NCI-H1436 (cell line): ENCODE measurements around the gene GABBR2.

Experiments used
- DNase-seq: peaks from one replicate; lab custom pipeline; 2025; lab: John Stamatoyannopoulos, UW

Gene GABBR2

DNA sequence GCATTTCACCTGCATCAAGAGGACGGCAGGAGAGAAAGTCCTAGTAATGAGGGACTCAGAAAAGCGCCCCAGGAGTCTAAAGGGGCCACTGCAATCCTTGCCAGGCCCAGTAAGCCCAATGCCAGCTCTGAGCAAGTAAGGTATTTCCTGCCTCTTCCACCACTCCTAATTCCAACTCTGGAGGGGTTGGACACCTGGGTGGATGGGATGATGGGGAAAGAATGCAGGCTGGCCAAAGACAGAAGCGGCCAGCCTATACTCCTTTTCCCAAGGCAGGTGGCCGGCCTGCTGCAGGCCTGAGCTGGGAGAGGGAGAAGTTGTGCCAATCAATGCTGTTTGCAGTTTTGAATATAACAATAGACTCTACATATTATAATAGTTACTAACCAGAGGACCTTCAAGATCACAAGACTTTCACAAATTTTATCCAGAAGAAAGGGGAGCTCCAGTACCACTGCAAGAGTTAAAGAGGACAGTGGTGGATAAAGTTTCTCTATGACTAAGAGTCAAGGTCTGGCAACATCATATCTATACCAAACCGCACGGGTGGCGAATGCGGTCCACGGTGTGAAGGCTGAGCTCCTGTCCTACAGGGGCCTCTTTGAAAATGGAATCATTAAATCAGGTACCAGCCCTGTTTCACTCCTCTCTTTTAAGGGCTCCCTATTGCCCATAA, 338.3 kb downstream of the GABBR2 start:
- DNase-seq: no peak

DNA sequence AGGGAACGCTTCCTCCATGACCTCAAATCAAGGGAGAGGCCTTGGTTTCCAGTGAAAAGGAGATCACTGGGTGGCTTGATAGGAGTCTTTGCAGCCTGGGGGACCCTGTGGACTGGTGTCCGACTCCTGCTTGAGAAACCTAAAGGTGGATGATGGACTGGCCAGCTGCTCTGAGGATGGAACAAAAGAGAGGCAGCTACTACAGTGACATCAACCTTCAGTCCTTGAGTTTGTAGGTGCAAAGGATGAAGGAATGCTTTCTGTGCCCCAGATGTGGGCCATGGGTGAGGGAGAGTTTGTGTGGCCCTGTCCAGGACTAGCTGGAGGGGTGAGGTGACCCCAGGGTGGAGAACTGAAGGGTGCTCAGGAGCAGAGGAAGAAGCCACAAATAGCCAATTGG, 338.8 kb downstream of the GABBR2 start:
- DNase-seq: no peak

DNA sequence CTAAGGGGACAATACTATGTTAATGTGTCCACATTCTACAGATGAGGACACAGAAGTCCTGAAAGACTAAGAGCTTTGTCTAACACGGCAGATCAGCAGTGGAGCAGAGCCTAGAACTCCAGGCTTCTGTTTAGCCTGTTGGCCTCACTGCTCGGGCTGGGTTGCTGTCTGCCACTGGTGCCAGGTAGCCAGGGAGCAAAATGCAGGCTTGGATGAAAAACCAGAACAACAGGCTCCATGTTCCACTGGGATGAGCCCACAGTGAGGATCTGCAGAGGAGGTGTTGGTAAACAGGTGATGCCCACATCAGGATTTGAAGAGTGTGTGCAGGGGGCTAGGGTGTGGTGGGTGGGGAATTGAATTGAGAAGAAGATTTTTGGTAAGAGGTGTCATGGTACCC, 339.3 kb downstream of the GABBR2 start:
- no peak for DNase-seq

DNA sequence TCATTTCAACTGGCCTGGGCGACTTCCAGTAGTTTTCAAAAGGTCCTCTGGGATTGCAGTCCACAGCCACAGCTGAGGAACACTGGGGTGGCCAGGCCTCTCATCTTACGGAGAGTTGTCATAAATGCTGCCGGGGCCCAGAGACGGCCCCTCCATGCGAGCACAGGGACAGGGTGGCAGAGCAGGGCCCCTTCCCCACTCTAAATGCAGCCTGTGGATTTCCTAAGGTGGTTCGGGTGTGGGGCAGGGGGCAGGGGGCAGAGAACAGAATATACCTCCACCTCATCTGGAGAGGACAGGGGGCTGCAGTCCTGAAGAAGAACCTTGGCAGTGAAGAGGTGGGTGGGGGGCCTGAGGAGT, 339.7 kb downstream of the GABBR2 start:
- no peak for DNase-seq

DNA sequence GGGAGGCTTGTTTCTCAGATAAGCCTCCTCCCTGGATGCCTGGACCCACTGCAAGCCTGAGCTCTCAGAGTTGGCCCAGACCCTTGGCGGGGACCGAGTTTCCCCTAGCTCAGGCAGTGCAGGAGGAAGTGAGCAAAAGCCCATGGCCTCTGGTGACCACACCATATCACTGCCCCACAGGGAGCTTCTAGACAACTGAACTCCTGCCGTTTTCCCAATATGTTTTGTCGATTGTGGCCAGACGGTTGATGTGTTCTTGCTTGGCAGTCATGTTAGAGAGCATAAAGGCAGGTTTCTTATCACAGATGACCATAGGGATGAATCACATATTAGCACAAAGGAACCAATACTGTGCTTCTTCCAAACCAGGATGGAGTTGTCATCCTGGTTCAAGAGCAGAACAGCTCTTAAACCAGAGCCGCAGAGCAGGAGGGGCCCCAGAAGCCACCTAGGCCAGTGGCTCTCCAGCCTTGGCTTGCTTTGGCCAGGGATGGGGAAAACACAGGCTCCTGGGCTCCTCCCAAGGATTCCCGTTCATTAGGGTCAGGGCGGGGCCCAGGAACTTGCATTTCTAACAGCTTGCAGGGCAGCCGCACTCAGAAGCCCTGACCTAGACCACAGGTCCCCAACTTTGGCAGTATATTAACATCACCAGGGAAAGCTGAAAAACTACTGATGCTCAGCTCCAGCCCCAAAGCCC, 340.2 kb downstream of the GABBR2 start:
- no peak for DNase-seq

DNA sequence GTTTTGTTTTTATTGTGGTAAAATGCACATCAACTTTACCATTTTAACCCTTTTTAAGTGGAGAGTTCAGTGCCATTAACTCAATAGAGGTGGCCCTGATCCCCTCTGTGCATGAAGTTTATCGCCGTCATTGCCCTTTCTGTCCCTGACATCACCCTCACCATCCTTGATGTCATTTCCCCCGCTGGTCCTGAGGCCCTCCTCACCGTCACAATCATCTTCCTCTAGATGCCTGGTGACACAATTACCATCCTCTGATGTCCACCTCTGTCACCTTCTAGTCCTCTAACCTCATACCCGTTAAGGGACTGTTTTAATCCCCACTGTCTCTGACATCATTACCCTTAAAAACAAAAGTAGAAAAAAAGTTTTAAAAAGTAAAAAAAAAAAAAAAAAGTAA, 340.8 kb downstream of the GABBR2 start:
- DNase-seq: no peak

DNA sequence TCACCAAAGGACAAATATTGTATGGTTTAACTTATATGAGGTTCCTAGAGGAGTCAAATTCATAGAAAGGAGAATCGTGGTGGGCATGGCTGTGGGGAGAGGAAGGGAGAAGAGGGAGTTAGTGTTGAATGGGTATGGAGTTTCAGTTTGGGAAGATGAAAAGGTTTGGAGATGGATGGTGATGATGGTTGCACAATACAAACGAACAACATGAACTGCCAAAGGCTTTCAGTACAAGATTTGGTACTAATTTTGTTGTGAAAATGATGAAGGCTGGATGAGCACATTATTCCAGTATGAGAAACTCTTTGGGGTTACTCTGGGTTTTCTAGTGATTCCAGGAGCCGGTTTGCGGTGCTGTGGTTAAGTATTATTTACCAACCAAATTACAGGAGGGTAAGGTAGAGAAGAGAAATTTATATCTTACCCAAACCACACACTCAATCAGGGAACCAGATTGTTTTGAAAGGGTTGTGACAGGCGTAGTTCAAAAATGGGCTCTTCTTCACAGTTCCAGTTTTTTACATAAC, 341.3 kb downstream of the GABBR2 start:
- no peak for DNase-seq

DNA sequence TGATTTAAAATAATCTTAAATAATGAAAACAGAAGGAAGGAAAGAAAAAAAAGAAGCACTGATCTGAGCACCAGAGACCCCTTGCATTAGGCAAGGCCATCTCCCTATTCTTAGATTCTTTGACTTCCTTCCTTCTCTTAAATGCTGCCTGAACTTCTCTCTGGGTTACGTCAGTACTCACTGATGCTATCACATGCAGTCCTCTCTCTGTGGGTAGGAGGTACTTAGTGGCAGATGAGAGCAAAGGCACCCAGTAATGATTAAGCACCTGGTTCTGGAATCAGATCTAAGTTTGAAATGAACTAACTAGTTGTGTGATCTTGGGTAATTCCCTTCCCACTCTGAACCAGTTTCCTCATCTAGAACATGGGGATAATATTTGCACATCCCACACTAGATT, 343.0 kb downstream of the GABBR2 start:
- no peak for DNase-seq

DNA sequence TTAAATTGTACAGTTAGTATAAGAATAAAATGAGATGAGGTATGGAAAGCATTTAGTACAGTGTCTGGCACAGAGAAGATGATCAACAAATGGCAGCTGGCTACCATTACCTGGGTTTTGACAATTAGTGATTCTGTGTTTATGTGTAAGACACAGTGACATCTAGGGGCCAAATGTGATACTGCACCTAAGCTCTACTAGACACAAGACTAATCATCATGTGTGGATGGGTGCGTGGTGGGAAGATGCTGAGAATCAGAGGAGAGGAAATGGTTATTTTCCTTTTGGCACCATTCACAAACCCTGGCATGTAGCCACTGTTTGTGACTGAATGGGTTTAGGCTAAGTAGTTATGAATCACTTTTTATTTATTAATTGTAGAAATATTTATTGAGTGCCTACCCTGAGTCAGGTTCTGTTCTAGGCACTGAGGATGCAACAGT, 343.5 kb downstream of the GABBR2 start:
- no peak for DNase-seq

DNA sequence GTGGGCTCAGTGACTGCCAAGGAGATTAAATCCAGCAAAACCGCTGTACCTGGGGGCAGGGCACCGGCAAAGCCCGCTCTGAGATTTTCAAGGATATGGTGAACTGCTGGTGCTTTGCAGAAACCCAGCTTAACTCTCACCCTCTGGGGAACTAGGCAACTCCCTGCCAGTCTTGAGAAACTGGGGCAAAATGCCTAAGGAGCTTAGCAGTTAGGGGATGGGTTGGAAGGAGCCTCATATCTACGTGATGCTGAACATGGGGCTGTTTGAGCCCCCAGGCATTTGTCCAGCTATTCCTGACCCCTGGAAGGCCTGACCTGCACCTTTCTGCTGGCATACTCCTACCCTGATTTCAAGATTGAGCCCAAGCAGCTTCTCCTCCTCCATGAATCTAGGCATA, 344.6 kb downstream of the GABBR2 start:
- no peak for DNase-seq

DNA sequence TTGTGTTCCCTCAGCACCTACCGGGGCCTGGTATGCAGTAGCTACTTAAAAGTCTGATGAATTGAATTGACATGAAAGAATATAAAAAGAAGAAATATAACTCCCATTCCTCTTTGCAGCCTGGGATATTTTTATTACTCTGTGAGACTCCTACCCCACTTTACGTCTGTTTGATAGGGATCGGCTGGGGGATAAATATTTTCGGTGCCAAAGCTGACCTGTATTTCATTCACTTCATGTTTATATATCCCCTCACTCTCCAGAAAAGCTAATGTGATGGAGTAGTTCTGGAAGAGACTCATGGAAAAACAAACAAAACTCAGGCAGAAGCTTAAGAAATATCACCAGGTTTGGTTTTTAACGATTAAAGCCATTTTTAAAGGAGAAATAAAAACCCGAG, 345.1 kb downstream of the GABBR2 start:
- no peak for DNase-seq

DNA sequence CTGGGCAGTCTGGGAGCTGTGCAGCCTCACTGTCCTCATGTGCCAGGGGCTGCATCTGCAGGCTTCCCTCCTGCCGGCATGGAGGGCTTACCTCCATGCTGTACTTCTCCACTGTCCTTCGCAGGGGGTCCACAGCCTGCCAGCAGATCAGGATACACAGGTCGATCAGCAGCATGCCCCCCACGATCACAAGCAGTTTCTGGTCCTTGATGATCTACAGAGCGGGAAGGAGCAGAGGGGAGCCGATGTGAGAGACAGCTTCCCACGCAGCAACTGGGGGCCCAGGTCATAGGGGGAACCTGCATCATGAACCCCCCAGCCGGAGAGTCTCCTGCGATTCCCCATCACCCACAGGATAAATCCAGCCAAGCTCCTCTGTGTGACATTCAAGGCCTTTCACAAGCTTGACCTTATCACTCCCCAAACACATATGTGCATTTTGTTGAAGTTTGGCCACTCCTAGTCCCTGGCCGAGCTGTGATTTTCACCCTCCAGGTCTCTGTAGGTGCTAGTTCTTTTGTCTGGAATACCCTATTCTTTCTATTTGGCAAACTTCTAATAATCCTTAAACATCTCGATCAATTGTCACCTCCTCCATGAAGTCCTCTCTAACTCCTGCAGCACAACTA, 346.0 kb downstream of the GABBR2 start:
- no peak for DNase-seq

DNA sequence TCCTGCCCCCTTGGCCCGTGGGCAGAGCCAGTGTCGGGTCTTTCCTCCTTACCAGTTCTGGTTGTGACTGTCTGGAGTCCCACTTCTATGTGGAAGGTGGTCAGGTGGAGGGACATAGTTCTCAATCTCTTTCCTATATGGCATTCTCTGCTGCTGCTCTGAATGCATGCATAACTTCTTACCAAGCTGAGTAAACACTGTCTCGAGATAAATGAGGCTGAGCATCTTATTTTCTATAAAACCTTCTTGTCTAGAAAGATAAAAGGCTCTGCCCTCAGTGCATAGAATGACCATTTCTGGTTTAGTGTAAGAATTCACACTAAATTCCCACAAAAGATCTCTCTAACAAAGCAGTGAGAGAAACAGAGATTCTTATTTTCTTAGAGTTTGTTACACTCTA, 347.1 kb downstream of the GABBR2 start:
- no peak for DNase-seq

DNA sequence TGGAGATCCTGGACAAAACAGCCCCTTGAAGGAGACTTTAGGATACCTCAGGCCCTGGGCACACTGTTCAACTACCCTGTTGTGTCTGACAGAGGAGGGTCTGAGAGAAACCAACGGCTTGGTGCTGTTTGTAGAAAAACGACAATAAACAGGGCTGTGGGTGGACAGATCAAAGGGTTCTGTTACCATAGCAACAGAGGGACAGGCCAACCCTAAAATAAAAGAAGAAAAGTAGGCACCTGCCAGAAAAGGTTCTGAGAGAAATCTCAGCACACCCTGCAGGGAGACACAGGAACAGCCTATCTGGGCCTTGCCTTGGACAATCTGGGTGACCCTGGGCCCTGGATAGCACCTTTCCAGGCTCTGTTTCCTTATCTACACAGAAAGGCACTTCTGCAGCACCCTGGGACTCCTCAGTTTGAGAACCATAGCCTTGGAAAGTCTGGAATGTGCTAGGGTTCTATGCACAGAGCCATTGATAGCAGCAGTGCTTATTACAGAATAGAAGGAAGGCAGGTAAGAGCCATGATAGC, 348.5 kb downstream of the GABBR2 start:
- no peak for DNase-seq

DNA sequence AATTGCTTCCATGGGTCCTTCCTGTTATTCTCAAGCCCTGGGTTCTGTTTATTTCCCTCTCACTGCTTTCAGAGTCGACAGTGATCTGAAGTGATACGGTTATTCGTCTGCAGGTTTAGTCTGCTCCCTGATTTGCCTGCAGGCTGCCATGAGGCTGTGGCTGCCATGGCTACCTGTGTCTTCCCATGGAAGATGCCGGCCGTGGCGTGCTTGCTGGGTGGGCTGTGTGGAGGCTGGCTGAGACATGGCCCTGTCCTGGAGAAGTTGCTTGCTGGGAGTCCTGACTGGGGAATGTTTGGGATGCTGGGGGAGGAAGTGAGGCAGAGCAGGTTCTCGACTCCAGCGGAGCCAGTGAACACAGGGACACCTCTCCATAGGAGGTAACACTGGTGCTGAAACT, 349.2 kb downstream of the GABBR2 start:
- no peak for DNase-seq

DNA sequence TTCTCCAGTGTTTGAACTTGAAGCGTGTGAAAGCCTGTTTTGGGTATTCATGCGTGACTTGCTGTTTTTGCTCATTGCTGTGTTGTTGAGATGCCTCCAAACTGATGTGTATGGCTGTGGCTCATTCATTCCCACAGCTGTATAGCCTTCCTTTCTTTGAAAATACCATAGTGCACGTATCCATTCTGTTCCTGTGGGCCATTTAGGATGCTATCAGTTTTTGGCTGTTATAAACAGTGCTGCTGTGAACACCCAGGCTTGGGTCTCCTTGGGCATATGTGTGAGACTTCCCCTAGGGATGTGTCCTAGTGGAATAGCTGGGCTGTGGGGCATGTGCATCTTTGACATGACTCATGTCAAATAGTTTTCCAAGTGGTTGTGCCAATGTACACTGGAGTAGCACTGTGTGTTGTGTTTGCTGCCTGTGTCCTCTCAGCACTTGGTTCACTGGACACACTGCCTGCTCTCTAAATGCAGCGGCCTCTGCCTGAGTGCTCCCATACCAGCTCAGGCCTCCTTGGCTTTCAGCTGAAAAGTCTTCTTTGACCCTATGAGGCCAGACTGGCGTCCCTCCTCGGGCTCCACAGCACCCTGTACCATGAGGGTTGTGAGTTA, 350.7 kb downstream of the GABBR2 start:
- no peak for DNase-seq

DNA sequence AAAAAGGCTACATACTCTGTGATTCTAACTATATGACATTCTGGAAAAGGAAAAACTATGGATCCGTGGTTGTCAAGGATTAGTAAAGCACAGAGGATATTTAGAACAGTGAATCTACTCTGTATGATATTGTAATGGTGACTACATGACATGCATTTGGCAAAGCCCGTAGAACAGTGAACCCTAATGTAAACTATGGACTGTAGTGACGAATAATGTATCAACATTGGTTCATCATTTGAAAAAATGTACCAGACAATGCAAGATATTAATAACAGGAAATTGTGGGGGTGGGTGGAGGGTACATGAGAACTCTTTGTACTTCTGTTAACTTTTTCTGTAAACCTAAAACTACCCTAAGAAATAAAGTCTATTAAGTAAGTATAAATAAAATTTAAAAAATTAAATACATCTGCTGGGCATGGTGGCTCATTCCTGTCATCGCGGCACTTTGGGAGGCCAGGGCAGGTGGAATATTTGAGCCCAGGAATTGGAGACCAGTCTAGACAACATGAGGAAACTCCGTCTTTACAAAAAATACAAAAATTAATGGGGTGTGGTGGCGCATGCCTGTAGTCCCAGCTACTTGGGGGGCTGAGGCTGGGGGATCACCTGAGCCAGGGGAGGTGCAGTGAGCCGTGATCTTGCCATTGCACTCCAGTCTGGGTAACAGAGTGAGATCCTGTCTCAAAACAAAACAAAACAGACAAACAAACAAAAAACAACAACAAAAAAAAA, 351.6 kb downstream of the GABBR2 start:
- DNase-seq: no peak

DNA sequence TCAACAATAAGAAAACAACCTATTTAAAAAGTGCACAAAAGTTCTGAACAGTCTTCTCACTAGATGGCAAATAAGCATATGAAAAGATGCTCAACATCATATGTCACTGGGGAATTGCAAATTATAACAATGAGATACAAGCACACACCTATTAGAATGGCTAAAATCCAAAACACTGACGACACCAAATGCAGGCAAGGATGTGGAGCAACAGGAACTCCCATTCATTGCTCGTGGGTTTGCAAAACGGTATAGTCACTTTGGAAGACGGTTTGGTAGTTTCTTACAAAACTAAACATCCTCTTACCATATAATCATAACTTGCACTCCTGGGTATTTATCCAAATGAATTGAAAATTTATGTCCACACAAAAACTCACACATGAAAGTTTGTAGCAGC, 352.4 kb downstream of the GABBR2 start:
- DNase-seq: no peak

DNA sequence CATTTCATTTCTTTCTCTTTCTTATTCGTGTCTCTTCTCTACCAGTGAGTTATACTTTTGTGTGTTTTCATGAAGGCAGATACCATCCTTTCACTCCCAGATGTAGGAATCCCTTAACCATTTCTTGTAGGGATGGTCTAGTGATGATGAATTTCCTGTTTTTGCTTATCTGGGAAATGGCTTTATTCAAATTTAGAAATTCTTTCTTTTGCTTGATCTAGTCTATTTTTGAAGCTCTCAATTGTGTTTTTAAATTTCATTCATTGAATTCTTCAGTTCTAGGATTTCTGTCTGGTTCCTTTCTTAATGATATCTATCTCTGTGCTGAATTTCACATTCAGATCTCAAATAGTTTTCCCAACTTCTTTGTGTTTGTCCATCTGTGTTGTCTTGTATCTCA, 357.4 kb downstream of the GABBR2 start:
- no peak for DNase-seq

DNA sequence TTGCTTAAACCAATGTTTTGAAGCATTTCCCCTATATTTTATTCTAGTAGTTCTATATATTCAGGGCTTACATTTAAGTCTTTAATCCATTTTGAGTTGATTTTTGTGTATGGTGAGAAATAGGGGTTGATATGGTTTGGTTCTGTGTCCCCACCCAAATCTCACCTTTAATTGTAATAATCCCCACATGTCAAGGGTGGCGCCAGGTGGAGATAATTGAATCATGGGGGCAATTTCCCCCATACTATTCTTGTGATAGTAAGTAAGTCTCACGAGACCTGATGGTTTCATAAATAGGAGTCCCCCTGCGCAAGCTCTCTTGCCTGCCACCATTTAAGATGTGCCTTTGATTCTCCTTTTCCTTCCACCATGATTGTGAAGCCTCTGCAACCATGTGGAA, 361.1 kb downstream of the GABBR2 start:
- no peak for DNase-seq

DNA sequence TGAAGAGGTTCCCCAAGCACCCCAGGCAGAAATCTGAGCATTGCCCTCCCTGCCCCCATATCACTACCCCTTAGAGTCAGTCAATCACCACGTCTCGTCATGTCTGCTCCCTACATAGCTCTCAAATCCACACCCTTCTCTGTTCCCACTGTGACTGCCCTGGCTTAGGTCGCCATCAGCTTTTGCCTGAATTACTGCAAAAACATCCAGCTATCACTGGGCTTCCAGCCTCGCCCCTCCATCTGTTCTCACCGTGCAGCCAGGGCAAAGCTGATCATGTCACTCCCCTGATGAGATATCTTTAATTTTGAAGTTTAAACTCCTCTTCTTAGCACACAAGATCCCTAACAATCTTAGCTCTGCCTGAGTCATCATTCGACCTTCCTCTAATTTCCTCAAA, 363.7 kb downstream of the GABBR2 start:
- no peak for DNase-seq

DNA sequence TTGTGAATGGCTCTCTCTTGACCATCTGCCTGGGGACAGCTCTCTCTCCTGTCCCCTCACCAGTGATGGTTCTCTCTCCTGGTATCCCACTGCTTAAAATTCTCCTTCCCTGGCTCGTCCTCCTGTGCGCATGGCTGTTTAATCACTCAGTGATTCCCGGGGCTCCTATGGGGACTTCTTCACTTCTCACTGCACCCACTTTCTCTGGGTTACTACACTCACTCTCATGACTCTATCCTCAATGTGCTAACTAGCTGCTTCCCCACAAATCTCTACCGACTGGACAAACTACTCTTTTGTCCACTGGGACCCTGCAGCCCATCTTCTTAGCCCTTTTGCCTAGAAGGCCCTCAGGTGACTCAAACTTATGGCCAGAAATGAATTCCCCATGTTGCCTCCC, 364.2 kb downstream of the GABBR2 start:
- DNase-seq: no peak
